Measurements from ENCODE around the gene ZNF764.

DNA sequence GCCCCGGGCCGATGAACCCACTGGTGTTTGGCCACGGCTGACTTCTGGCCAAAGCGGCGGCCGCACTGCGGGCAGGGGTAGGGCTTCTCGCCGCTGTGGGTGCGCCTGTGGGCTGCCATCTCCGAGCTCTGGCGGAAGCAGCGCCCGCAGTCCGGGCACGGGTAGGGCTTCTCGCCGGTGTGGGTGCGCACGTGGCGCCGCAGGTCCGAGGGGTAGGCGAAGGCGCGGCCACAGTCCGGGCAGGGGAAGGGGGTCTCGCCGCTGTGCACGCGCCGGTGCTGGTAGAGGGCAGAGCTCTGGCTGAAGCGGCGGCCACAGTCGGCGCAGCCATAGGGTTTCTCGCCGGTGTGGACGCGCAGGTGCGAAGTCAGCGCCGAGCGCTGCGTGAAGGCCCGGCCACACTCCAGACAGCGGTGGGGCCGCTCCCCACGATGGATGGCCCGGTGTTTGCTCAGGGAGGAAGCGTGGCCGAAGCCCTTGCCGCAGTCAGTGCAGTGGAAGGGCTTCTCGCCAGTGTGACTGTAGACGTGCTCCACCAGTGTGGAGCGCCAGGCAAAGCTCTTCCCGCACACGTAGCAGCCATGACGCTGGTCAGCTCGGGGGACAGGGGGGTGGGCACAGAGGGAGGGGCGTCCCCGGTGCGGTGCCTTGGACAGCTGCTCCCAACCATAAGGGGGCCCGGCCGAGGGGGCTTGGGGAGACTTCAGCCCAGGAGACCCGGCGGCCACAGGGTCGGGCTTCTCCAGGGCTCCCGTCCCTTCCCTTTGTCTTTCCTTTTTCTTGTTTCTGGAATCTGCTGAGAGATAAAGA lies 2.7 kb downstream of the ZNF764 start:
- TF ChIP-seq BDP1 (IDR thresholded peaks at IDR 0.05; ENCODE audit: insufficient read depth, insufficient read length) (no peak), ZNF384 (IDR thresholded peaks at IDR 0.05; ENCODE audit: low read depth, low read length) (no peak), ZNF143 (CRISPR knock-in tag; IDR thresholded peaks at IDR 0.05) (no peak)
- TF ChIP-seq, protein P1, sequence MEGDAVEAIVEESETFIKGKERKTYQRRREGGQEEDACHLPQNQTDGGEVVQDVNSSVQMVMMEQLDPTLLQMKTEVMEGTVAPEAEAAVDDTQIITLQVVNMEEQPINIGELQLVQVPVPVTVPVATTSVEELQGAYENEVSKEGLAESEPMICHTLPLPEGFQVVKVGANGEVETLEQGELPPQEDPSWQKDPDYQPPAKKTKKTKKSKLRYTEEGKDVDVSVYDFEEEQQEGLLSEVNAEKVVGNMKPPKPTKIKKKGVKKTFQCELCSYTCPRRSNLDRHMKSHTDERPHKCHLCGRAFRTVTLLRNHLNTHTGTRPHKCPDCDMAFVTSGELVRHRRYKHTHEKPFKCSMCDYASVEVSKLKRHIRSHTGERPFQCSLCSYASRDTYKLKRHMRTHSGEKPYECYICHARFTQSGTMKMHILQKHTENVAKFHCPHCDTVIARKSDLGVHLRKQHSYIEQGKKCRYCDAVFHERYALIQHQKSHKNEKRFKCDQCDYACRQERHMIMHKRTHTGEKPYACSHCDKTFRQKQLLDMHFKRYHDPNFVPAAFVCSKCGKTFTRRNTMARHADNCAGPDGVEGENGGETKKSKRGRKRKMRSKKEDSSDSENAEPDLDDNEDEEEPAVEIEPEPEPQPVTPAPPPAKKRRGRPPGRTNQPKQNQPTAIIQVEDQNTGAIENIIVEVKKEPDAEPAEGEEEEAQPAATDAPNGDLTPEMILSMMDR (IDR thresholded peaks at IDR 0.05 in 2 of 3, conservative IDR thresholded peaks at IDR 0.05 in 1 of 3; ENCODE audit: insufficient read depth in 2 of 3, low read depth in 1 of 3, low read length in 3 of 3), result no peak
- TF ChIP-seq, protein P2, sequence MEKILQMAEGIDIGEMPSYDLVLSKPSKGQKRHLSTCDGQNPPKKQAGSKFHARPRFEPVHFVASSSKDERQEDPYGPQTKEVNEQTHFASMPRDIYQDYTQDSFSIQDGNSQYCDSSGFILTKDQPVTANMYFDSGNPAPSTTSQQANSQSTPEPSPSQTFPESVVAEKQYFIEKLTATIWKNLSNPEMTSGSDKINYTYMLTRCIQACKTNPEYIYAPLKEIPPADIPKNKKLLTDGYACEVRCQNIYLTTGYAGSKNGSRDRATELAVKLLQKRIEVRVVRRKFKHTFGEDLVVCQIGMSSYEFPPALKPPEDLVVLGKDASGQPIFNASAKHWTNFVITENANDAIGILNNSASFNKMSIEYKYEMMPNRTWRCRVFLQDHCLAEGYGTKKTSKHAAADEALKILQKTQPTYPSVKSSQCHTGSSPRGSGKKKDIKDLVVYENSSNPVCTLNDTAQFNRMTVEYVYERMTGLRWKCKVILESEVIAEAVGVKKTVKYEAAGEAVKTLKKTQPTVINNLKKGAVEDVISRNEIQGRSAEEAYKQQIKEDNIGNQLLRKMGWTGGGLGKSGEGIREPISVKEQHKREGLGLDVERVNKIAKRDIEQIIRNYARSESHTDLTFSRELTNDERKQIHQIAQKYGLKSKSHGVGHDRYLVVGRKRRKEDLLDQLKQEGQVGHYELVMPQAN (IDR thresholded peaks at IDR 0.05; ENCODE audit: borderline replicate concordance), result no peak
- TF ChIP-seq, protein P3, sequence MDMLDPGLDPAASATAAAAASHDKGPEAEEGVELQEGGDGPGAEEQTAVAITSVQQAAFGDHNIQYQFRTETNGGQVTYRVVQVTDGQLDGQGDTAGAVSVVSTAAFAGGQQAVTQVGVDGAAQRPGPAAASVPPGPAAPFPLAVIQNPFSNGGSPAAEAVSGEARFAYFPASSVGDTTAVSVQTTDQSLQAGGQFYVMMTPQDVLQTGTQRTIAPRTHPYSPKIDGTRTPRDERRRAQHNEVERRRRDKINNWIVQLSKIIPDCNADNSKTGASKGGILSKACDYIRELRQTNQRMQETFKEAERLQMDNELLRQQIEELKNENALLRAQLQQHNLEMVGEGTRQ (CRISPR knock-in tag; IDR thresholded peaks at IDR 0.05), result no peak

Measured in K562 (cell line).